ENCODE measurements around the gene BMAL1.

Gene BMAL1

DNA sequence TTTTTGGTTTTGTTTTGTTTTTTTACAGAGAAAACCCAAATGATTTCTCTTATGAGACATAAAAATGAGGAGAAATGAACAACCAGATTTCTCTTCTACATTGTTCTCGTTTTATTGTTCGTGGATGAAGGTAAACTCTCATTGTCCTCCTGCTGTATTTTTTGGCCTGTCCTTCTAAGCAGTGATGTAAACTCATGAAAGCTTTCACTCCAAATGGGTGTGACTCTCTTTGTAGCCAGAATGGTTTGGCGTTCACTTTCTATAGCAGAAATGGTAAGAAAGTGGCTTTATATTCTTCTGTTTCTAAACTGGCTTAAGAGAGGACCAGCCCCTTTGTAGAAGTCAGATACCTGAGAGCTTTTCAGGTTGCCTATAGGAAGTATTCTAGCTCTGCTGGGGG lies 15.5 kb upstream of the BMAL1 start:
- no peak for DNase-seq

DNA sequence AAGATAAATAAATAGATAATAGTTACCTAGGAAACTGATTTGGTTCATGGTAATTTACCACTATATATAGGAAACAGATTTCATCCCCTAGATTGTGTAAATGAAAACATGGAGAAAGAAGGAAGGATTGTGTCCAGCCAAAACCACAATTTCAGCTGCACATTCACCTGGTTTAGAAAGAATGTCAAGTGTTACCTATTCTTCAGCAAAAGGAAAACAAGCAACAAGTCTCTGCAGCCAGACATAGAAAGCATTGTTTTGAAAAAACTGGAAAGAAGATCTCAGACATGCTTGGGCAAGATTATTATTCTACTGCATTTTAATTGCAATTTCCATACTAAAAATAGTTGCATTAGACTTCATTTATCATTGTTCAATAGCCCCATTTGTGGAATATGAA lies 8.8 kb upstream of the BMAL1 start:
- DNase-seq = no peak

DNA sequence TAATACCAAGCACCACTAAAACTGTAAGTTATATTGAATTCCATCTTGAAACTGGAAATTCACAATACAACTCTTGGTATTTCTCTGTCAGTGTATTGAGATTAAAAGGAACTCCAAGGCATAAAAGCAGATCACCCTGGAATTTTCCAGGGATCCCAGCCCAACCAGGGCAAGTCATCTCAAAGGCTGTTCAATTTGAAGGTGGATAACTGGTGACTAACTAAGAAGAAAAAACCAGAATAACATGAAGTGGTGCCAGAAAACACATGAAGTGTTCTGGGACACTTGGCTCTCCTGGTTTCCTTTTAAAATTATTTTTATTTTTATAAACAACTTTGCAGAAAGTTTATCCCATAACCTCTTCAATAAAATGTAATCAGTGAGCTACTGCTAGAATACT lies 7.8 kb upstream of the BMAL1 start:
- no peak for DNase-seq

DNA sequence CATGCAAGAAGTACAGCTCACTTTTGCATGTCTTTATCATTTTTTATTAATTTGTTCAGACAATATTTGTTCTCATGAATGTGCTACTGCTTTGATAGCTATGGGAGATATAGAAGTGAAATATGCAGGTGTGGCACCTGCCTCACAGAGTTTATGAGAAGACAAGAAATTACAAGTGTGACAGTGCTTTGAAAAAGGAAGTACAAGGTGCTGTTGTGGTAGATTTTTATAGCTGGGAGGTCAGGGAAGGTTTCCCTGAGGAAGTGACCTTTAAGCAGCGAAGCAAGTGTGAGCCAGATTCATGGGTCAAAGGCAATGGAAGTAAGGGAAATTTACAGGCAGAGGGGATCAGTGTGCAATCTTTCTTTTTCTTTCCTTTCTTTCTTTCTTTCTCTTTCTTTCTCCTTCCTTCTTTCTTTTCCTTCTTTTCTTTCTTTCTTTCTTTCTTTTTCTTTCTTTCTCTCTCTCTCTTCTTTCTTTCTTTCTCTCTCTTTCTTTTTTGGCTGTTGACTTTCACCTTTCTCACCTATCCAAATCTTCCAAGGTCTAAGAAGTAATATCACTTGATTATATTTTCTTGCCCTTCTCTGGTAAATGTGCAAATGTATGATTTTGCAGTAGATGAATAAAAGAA lies 6.4 kb upstream of the BMAL1 start:
- no peak for DNase-seq

DNA sequence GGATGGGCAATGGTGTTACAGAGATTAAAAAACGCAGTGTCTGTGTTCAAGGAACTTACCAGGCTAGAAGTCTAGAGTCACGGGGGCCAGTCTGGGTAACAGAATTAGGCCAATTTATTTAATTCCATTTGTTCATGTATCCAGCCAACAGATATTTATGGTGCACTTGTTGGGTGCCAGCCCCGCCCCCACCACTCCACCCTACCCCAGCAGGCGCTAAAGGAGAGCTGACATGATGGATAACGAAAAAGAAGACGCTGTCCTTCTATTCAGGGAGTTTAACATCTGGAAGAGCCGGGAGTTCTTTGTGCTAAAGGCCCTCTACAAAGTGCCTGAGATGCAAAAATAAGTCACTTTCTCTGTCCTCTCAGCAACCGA lies 1.1 kb upstream of the BMAL1 start:
- DNase-seq = no peak

DNA sequence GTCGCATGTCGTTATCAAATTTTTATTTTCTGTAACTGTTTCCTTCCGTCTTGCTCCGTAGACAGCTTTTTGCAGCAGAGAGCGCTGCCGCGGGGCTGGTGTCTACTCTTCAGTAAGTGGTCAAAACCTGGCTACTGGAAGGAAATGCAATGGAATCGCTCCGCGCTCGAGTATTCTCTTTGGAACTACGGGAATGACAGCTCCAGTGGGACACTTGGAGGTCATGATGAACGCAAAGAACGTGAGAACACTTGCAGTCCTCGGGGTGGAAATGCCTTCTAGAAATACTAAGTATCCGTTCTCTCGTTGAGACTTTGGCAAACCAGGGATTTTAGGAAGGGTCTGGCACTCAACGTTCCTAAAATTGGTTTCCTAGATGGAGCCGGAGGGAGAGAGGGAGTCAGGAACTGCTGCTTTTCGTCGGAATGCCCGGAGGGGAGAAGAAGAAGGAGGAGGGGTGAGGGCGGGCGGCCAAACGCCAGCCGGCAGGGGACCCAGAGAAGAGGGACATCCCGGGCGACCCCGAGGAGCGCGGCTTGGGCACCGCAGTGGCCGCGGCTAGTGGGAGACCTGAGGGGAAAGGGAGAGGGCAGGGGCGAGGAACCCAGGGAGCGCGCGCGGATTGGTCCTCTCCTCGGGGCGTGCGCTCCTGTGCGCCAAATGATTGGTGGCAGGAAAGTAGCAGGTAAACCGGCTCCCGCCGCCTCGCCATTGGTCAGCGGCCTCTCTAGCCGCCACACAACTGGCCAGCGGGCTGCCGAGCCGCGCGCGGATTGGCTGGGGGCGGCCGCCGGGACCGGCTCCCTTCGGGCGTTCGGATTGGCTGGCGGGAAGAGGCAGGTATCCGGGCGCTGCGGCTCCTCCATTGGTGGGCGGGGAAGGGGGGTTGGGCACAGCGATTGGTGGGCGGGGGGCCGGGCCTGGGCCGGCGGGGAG lies 490 bp upstream of the BMAL1 start:
- peak; percentile 97 for DNase-seq

DNA sequence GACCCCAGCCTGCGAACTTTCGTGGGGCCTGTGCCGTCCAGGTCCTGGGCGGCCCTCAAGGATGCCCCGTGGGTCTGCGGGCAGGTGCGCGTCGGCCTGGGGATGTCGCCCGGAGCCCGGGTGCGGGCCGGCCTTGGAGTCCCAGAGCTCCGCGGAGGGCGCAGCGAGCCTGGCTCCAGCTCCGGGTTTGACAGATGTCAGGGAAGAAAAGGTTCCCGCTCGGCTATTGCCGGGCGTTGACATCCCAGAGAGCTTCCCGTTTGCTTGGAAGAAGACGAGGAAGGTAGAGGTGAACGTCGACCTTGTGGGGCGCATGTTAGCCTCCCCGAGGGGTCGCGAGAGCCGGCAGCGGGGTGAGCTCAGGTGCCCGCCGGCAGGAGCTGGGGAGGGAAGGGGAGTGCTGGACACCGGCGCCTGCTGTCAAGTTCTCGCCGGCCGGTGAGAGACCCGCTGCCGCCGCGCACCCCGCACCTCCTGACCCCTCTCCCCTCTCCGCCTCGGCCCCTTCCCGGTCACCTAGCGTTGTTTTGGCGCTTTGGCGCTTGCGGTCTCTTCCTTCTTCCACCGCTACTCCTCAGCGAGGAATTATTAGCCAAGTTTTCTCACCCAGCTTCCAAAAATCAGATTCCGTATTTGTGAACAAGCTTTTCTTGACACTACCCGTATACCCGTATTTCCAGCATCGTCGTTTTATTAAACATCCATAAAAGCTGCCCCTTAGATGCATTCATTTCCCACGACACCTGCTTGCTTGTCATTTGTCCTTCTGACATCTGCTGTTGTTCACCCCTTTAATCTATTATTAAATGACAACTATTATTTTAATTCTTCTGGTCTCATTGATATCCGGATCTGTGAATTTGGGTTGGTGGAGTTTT lies 1.3 kb downstream of the BMAL1 start:
- peak; percentile 34 for DNase-seq

DNA sequence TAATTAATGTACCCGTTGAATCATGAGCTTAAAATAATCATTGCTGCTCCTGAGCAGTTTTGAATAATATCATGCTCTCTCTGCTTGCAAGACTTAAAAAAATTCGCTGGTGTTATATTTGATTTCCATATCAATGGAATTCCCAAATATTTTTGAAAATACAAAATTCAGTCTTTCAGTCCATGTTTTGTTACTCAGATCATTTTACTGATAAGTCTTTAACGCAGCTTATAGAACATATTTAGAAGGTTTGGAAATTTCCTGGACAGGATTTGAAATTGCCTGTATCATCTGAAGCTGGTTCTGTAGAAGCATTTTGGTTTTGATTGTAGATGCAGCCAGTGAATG lies 1.9 kb downstream of the BMAL1 start:
- DNase-seq = no peak

DNA sequence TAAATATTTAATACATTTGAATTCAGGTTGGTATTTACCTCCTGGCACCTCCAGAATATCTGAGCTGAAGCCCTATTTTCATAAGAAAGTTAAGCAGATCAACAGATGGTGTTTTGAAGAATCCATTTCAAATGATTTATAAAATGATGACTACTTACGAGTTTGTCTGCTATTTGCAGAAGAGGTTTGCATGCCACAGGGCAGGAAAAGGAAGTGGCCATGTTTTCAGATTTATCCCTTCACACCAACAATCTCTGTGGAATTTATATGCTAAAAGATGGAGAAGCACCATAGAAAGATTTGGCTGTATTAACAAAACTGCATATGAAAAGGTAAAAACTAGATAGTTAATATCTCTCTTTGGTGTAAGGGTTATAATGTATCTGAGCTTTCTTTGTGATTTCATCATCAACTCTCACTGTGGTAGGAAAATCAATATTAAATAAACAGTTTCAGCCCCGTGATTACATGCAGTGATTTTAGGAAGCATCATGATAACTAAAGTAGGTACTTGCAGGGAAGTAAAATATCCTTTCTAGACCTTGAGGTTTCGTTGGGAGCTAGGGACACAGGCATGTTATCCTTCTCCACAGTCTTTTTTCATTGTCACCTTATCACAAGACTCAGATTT lies 2.6 kb downstream of the BMAL1 start:
- no peak for DNase-seq

DNA sequence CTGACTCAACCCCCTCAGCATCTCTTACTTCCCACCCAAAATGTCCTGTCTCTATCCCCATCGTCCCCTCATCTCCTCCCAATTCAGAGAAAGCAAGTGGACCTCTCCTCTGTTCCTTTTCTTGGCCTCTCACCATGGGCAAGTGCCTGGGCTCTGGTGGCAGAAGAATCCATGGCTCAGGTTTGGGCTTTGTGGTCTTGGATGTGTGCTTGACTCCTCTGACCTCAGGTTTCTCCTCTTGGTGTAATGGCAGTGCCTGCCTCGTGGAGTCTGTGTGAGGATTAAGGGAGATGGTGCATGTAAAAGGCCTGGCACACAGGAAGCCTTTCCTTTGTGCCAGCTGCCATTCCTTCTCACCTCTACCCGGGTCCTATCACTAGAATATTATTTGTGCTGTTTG lies 3.2 kb downstream of the BMAL1 start:
- DNase-seq = no peak

DNA sequence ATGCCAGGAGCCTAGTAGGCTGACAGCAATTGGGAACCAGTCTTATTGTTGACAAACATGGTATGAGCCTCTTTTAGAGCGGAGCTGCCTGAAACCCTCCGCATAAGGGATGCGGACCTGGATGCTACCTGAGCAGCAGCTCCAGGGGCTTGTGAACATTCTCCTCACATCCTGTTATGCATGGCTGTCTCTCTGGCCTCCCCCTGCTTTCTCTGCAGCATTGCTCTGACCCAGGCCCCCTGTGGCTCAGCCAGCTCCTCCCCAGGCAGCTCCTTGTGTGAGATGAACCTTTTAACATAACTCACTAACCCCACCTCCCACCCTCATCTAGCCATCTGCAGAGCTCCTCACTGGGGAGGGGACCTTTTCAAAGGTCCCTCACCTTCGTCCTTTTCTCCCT lies 6.0 kb downstream of the BMAL1 start:
- DNase-seq = no peak

DNA sequence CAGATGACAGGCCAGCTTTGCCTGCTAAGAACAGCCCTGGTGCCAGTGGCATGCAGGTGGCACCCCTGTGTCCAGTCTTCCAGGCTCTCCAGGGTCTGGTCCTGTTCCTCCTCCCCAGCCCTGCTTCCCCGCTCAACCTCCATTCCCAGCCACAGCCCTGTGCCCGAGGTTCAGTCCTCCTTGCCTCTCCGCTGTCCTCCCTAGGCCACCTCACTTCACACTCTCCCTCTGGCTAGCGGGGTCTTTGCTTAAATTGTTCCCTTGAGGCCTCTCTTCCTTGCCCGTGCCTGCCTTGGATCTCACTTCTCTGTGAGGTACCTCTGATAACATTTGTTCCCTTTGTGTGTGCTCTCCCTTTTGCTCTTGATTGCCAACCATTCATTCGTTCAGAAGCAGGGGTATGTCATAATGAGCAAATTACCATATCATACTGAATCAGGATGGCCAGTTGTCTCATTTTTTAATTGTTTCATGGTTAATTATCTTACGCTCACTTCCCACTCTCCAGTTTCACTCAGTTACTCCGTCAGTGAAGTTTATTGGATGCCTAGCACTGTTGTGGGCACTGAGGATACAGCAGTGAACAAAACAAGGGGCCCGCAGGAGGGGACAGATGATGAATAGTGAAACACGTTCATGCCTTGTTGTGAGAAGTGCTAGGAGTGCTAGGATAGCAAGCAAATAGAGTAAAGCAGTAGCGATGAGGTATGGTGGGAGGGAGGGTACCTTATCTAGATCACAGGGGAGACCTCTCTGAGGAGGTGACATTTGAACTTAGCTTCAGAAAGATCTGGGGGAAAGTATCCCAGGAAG lies 7.4 kb downstream of the BMAL1 start:
- DNase-seq = no peak

DNA sequence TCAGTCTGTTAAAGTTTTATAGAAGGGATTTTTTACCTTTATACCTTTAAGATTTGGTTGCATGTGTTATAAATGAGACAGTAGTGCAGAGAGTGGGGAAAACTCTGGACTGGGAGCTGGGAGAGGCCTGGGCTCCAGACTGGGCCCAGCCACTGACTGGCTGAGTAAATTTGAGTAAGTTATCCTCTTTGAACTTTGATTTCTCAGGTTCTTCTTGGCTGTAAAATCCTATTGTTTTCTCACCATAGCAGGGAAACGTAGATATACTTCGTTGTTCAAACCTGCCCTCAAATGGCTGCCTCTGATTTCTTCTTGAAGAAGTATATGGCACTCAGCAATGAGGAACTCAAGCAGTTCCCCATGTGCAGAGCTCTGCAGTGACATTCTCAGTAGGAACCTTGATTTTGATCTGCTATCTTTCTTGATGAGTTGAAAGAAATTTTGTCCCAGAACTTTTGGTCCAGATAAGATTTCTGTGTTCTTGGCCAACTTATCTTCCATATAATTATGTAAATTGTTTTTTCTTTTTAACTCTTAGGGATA lies 8.8 kb downstream of the BMAL1 start:
- no peak for DNase-seq

DNA sequence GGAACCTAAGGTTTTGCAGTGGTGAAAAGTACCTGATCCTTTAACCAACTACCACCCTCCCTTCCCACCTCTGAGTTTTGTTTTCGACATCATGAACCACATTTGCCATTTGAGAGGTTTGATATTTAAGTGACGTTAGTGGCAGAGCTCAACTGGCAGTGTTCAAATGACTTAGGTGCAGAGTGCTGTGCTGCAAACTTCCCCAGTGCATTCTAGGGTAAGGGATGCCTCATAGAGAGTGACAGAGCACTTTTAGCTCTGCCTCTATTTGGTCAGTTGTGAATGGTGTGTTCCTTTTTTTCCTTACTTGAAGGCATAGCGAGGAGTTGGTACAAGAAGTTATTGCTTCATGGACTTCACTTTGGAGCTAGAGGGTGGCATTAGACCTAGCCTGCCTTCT lies 9.4 kb downstream of the BMAL1 start:
- DNase-seq = no peak

DNA sequence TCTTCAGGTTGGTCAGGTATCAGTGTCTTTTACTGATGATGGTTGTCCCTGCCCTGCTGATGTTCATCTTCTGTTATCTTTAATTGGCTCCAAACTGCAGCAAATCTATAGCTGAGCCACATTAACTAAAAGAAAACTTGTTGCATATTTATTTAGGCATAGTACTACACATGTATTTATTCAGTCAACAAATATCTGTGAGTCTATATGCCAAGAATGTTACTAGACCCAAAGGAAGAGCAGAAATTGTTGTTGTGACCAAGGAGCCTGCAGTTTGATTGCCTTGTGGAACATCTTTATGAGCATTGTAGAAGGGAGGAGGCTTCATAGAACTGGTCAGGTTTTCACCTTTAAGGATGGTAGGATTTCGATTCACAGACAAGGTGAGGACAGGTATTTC lies 10.1 kb downstream of the BMAL1 start:
- DNase-seq = no peak

DNA sequence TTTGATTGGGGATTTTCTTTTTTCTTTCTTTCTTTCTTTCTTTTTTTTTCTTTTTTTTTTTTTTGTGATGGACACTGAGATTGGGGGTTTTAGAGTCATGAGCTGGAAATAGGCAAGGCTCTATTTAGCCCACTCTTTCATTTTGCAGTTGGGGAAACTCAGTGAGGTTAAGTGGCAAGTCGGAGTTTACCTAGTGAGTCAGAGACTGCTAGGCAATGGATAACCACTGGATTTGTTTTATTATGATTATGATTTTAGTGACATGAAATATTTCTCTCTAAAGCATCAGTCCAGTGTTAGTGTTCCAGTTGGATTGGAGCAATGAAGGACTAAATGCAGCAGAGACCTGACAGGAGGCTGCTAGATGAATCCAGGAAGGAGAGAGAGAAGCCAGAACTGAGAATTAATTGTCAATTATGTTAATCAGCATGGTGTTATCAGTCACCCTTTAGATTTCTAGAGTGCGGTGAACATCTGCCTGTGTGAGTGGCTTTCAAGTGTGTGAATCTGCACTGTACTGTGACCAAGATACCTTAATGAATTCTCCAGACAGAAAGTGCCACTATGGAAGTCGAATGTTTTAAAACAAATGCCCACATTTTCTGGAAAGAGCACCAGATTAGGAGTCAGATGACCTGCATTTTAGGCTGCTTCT lies 10.9 kb downstream of the BMAL1 start:
- DNase-seq = no peak

DNA sequence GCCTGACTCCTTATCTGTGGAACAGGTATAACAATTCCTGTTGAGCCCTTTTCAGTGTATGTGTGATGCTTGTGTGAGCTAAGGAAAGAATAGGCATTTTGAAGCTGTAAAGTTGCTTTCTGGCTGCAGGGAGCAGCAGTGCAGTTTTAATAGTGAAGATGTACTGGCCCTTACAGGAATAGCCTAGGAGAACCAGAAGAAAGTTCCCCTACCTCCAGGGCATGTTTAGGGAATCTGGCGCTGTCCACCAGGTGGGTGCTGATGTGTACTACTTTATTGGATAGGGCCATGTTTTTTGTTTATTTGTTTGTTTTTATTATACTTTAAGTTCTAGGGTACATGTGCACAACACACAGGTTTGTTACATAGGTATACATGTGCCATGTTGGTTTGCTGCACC lies 11.5 kb downstream of the BMAL1 start:
- DNase-seq = no peak

DNA sequence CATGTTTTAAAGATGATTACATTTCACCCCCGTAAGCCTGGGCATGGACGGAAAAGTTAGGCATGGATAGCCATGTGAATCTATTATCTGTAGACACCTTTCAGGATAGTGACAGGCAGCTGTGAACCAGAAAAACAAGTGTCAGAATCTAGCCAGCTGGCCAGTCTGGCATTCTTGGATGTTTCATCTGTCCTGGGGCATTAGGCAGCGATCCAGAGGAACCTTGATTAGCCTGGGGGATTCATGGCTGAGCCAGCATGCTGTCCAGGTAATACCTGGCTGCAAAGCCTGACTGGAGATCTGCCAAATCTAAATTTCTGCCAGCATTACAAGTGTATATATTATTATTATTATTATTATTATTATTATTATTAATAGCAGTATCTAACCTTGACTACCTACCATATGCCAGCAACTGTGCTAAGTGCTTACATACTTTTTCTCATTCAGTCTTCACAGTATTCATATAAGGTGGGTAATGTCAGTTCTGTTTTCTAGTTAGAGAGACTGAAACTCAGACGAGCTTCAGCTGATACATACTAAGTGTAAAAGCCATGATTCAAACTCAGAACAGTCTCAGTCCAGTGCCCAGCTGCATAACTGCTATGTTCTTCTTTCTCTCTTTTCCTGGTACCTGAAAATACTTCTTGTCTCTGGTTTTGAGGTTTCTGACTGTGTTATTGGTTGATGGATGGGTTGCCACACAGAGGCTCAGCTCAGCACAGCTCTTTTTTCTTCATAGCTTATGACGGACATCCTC lies 12.8 kb downstream of the BMAL1 start:
- no peak for DNase-seq

DNA sequence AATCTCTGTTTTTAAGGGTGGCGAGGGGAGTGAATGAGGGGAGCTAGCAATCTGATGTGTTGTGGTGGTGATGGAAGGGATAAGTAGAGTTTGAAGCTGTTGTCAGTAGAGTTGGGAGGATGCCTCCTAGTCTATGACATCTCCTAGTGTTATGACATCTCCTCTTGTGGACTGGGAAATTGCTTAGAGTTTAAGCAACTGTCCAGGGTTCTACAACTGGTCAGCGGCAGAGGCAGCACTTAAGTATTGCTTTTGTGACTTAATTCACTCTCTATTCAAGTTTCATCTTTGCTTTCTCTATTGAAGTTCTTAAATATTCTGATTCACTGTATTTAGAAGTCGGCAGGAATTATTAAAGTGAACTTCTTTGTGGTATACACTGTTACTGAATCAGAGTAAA lies 13.8 kb downstream of the BMAL1 start:
- DNase-seq = no peak

DNA sequence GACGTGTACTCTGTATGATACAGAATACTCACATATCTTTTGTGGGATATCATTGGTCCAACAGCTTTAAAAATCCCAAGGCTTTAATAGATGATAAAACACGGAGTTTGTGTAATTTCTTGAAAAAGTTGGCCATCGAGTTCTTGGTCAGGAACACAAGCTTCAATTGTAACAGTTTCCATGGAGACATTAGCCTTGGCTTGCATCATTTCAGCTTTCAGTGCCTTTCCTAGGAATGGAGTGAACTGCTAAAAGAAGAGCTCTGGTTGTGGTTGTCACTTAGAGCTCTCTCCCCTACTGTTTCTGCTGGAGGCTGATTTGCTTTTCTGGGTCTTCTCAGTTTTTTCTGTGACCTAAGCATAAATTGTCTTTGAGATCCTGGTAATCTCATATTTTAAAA lies 14.2 kb downstream of the BMAL1 start:
- DNase-seq = no peak

DNA sequence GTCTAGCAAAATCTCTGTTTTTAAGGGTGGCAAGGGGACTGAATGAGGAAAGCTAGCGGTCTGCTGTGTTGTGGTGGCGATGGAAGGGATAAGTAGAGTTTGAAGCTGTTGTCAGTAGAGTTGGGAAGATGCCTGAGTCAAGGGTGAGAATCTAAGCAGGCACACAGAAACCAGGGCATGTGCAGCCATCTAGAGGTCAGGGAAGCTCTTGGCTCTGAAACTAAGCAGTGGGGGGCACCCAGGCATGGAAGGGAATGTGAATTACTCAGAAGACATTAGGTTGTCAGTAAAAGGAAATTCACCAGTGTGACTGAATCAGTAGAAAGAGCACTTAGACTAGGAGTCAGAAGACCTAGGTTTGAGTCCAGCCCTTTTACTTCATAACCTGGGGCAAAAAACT lies 15.4 kb downstream of the BMAL1 start:
- DNase-seq = no peak

Measured in 8988T (cell line).